Liver (tissue), 9 donors: ENCODE results near the gene SLC30A10. TPM values are rescaled to one million over a fixed set of nuclear protein-coding genes. Genes with fewer than 3 reads are reported as not detected.
"Not testable (repeated sequence)": the region's sequence is repeated elsewhere in the genome, so short reads cannot be mapped to it uniquely, and the experiment has no call there.

Experiments
- DNase-seq: peaks from one replicate; pipeline ENCODE4 v3.0.0-alpha.2; 2017; ENCODE audit warnings: low spot score
- H3K27ac ChIP-seq, 2 donors: one replicate each; pipeline ENCODE4 v1.7.0; 2013; ENCODE audit warnings: inconsistent platforms in 2 of 2, low read length in 2 of 2, control low read depth in 1 of 2, low read depth in 1 of 2, mild to moderate bottlenecking in 1 of 2
- H3K27me3 ChIP-seq, 4 donors: one replicate each; pipeline versions ENCODE4 v1.6.1 to v1.7.0; 2013; ENCODE audit warnings: low read length in 3 of 4, inconsistent platforms in 1 of 4, mild to moderate bottlenecking in 1 of 4, moderate library complexity in 1 of 4; ENCODE audit not compliant: control insufficient read depth in 4 of 4, insufficient read depth in 4 of 4
- H3K36me3 ChIP-seq, 4 donors: one replicate each; pipeline versions ENCODE4 v1.6.1 to v1.7.0; 2013; ENCODE audit warnings: low read length in 3 of 4, mild to moderate bottlenecking in 3 of 4, low read depth in 1 of 4, moderate library complexity in 1 of 4; ENCODE audit not compliant: control insufficient read depth in 4 of 4, insufficient read depth in 3 of 4
- H3K4me1 ChIP-seq, 4 donors: one replicate each; pipeline versions ENCODE4 v1.6.1 to v1.7.0; 2013; ENCODE audit warnings: low read length in 3 of 4, mild to moderate bottlenecking in 3 of 4, moderate library complexity in 1 of 4; ENCODE audit not compliant: control insufficient read depth in 4 of 4, insufficient read depth in 4 of 4
- H3K4me3 ChIP-seq, 3 donors: one replicate each; pipeline versions ENCODE4 v1.6.1 to v1.7.0; 2013; ENCODE audit warnings: low read length in 3 of 3, control low read depth in 1 of 3, low read depth in 1 of 3, mild to moderate bottlenecking in 1 of 3
- H3K9ac ChIP-seq, 2 donors: one replicate each; pipeline ENCODE4 v1.7.0; 2013; ENCODE audit warnings: low read length in 2 of 2, mild to moderate bottlenecking in 2 of 2, moderate library complexity in 2 of 2, control low read depth in 1 of 2, low read depth in 1 of 2
- H3K9me3 ChIP-seq, 4 donors: one replicate each; pipeline versions ENCODE4 v1.6.1 to v1.7.0; 2013; ENCODE audit warnings: low read length in 3 of 4; ENCODE audit not compliant: control insufficient read depth in 4 of 4
- ATF3 ChIP-seq: IDR thresholded peaks from 2 replicates; pipeline ENCODE4 v1.6.1; 2016; ENCODE audit warnings: antibody characterized with exemption
- EGR1 ChIP-seq, 2 donors: IDR thresholded peaks; 2 replicates each; pipeline ENCODE4 v1.6.1; 2016 to 2018; ENCODE audit warnings: antibody characterized with exemption in 2 of 2, low read depth in 2 of 2
- FOXA1 ChIP-seq: IDR thresholded peaks from 2 replicates; pipeline ENCODE4 v1.6.1; 2016; ENCODE audit warnings: antibody characterized with exemption
- FOXA2 ChIP-seq: IDR thresholded peaks from 2 replicates; pipeline ENCODE4 v1.6.1; 2016; ENCODE audit warnings: antibody characterized with exemption
- GABPA ChIP-seq, 2 donors: IDR thresholded peaks in 1 of 2; conservative IDR thresholded peaks in 1 of 2; 2 replicates each; pipeline ENCODE4 v1.6.1; 2016; ENCODE audit warnings: antibody characterized with exemption in 2 of 2, mild to moderate bottlenecking in 1 of 2, moderate library complexity in 1 of 2
- HNF4A ChIP-seq, 2 donors: conservative IDR thresholded peaks; 2 replicates each; pipeline ENCODE4 v1.6.1; 2016; ENCODE audit warnings: antibody characterized with exemption in 2 of 2, mild to moderate bottlenecking in 2 of 2
- JUND ChIP-seq, 2 donors: IDR thresholded peaks; 2 replicates each; pipeline ENCODE4 v1.6.1; 2016; ENCODE audit warnings: antibody characterized with exemption in 2 of 2
- MAX ChIP-seq: IDR thresholded peaks from 2 replicates; pipeline ENCODE4 v1.6.1; 2016; ENCODE audit warnings: antibody characterized with exemption
- NR2F2 ChIP-seq: IDR thresholded peaks from 2 replicates; pipeline ENCODE4 v1.6.1; 2016; ENCODE audit warnings: antibody characterized with exemption
- RAD21 ChIP-seq, 2 donors: IDR thresholded peaks; 2 replicates each; pipeline ENCODE4 v1.6.1; 2016; ENCODE audit warnings: antibody characterized with exemption in 2 of 2, mild to moderate bottlenecking in 2 of 2
- REST ChIP-seq: IDR thresholded peaks from 2 replicates; pipeline ENCODE4 v1.6.1; 2016; ENCODE audit warnings: antibody characterized with exemption, mild to moderate bottlenecking
- RXRA ChIP-seq, 2 donors: IDR thresholded peaks; 2 replicates each; pipeline ENCODE4 v1.6.1; 2017 to 2018; ENCODE audit warnings: antibody characterized with exemption in 2 of 2, mild to moderate bottlenecking in 1 of 2
- SP1 ChIP-seq: IDR thresholded peaks from 2 replicates; pipeline ENCODE4 v1.6.1; 2018; ENCODE audit warnings: antibody characterized with exemption, mild to moderate bottlenecking
- TAF1 ChIP-seq: conservative IDR thresholded peaks from 2 replicates; pipeline ENCODE4 v1.6.1; 2016; ENCODE audit warnings: antibody characterized with exemption, mild to moderate bottlenecking
- YY1 ChIP-seq: IDR thresholded peaks from 2 replicates; pipeline ENCODE4 v1.6.1; 2016; ENCODE audit warnings: antibody characterized with exemption, mild to moderate bottlenecking
- ZBTB33 ChIP-seq: IDR thresholded peaks from 2 replicates; pipeline ENCODE4 v1.6.1; 2016; ENCODE audit warnings: antibody characterized with exemption
- WGBS: extraction: QIAGEN DNeasy Blood & Tissue Kit; methylation state at CpG from one replicate; pipeline ENCODE4 v1.1.7; 2013; 5-methylcytosine and 5-hydroxymethylcytosine counted together
- polyA plus RNA-seq, 2 donors: library from polyadenylated mRNA; stranded (reverse) in 1 of 2; unstranded in 1 of 2; fragments of 200-250 nt in 1 of 2; fragments of >200 nt in 1 of 2; fragmentation: Nextera tagmentation in 1 of 2; extraction: Ambion mirVana in 1 of 2; gene quantifications; one replicate each; pipeline versions ENCODE4 v1.2.1 to v1.2.3, GENCODE V29; 2013 to 2015
- total RNA-seq, 2 donors: library from RNA; depleted of rRNA; stranded (reverse); fragments of >200 nt; gene quantifications; one replicate each; pipeline ENCODE4 v1.2.3, GENCODE V29; 2014
- donor health status: healthy.
- donor health status: healthy.
- donor health status: healthy.
- donor health status: healthy.
- donor health status: healthy.

SLC30A10 gene
- total and polyA plus RNA-seq, 4 donors, result 18.5 to 90.9 (median 37.6) TPM

GRCh38 chr1:219906924-219907771 lies 21.2 kb downstream of the SLC30A10 start:
- DNase-seq, result peak; percentile 67
- H3K9me3 ChIP-seq, result no peaks in the 10 kb centered on the region
- H3K36me3 ChIP-seq, result no peaks in the 10 kb centered on the region
- no peak overlapping the region for H3K9ac ChIP-seq
- TF ChIP-seq HNF4A (conservative IDR thresholded peaks at IDR 0.05) (peak in 1 of 2 donors; percentile 7), ATF3 (no peak), RAD21 (IDR thresholded peaks at IDR 0.05) (no peak), YY1 (no peak), ZBTB33 (no peak), FOXA2 (peak; percentile 16), RXRA (IDR thresholded peaks at IDR 0.05) (no peak), GABPA (IDR thresholded peaks at IDR 0.05 in 1 of 2, conservative IDR thresholded peaks at IDR 0.05 in 1 of 2) (peak in 1 of 2 donors; percentile 3)
- H3K4me3 ChIP-seq, result no peak overlapping the region
- 38% methylated on average over 5 of the region's 5 CpGs for WGBS
- H3K27me3 ChIP-seq, result no peaks in the 10 kb centered on the region
- peaks cover 3 to 5% (median 4%) of the 10 kb centered on the region in 4 donors for H3K4me1 ChIP-seq
- no peak overlapping the region for H3K27ac ChIP-seq

GRCh38 chr1:219906565-219906923 lies 21.8 kb downstream of the SLC30A10 start:
- H3K4me3 ChIP-seq, H3K36me3 ChIP-seq, H3K9me3 ChIP-seq, H3K4me1 ChIP-seq, H3K9ac ChIP-seq, H3K27me3 ChIP-seq, DNase-seq, H3K27ac ChIP-seq: not testable (repeated sequence)
- whole genome bisulfite sequencing, result 91% methylated on average over 8 of the region's 8 CpGs

- H3K27ac ChIP-seq, result no peak overlapping the region
- no peak overlapping the region for H3K4me3 ChIP-seq
- no peak for DNase-seq
- WGBS, result 93% methylated on average over 4 of the region's 4 CpGs
- no peak overlapping the region for H3K9ac ChIP-seq
- H3K4me1 ChIP-seq, result peaks cover 3 to 5% (median 3%) of the 10 kb centered on the region in 4 donors
- no peaks in the 10 kb centered on the region for H3K9me3 ChIP-seq
- no peaks in the 10 kb centered on the region for H3K27me3 ChIP-seq
- H3K36me3 ChIP-seq, result no peaks in the 10 kb centered on the region
- TF ChIP-seq SP1, result no peak
- no peak for TF ChIP-seq EGR1 (IDR thresholded peaks at IDR 0.05; ENCODE audit: low read depth in 2 of 2)
- no peak for TF ChIP-seq HNF4A (conservative IDR thresholded peaks at IDR 0.05)
- no peak for TF ChIP-seq ZBTB33
- no peak for TF ChIP-seq REST
- TF ChIP-seq GABPA (IDR thresholded peaks at IDR 0.05 in 1 of 2, conservative IDR thresholded peaks at IDR 0.05 in 1 of 2), result no peak
- TF ChIP-seq NR2F2, result no peak
- no peak for TF ChIP-seq YY1
- TF ChIP-seq FOXA2, result no peak
- no peak for TF ChIP-seq RAD21 (IDR thresholded peaks at IDR 0.05)
- TF ChIP-seq ATF3, result no peak
- no peak for TF ChIP-seq JUND (IDR thresholded peaks at IDR 0.05)
- TF ChIP-seq MAX, result no peak
- no peak for TF ChIP-seq TAF1
- TF ChIP-seq FOXA1, result no peak
- TF ChIP-seq RXRA (IDR thresholded peaks at IDR 0.05), result no peak
Measured at GRCh38 chr1:219905524-219905923, 22.8 kb downstream of the SLC30A10 start.
